HK-2 (cell line): Measurements from ENCODE around the gene XRN1.
"Not testable (repeated sequence)": the region's sequence is repeated elsewhere in the genome, so short reads cannot be mapped to it uniquely, and the experiment has no call there.

Source experiments
- DNase-seq: peaks from one replicate; pipeline ENCODE4 v3.0.0-alpha.2; 2018; ENCODE audit not compliant: unreplicated experiment

Gene XRN1

GRCh38 chr3:142447852-142448823 lies at the start of gene XRN1:
XRN1 (minus strand) TSS chr3:142448037; CDS start chr3:142447944, 93 bp downstream.
- DNase-seq, result peak; percentile 96

- no peak for DNase-seq
These were observed 47.3 kb upstream of the XRN1 start for GRCh38 chr3:142495103-142495502.

GRCh38 chr3:142492184-142492583 lies 44.3 kb upstream of the XRN1 start:
- no peak for DNase-seq

GRCh38 chr3:142489572-142490323 lies 41.9 kb upstream of the XRN1 start:
- DNase-seq, result no peak

DNA sequence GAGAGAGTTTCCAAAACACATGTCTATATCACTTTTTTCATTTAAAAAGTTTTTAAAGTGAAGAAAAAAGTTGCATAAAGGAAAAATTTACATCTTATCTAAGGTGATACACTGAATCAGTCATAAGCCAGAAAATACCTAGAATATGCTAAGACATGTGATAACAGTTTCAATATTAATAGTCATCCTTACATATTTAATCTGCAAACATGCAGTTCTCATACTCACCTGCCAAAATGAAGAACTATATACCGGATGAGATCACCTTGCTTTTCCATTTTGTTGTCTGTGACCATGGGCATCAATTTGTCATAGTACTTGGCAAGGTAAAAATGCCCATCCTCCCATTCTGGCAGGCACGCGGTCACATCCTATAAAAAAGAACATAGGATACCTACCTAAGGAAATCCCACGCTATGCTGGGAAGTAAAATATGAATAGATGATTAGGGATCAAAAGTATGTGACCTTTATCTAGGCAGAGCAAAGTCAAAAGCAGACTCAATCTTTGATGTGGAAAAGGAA lies 37.1 kb upstream of the XRN1 start:
- no peak for DNase-seq

DNA sequence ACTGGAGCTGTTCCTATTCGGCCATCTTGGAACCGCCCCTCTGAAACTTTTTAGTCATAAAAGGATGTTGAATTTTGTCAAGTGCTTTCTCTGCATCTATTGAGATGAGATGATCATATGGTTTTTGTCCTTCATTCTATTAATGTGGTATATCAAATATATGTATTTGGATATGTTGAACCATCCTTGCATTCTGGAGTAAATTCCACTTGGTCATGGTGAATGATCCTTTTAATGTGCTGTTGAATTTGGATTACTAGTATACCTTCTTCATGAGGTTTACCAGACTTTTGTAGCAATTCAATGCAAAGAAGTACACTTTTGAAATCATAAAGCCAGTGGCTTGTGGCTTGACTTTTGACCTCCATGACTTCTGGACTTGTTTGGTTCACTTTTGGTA lies 33.4 kb upstream of the XRN1 start:
- no peak for DNase-seq

DNA sequence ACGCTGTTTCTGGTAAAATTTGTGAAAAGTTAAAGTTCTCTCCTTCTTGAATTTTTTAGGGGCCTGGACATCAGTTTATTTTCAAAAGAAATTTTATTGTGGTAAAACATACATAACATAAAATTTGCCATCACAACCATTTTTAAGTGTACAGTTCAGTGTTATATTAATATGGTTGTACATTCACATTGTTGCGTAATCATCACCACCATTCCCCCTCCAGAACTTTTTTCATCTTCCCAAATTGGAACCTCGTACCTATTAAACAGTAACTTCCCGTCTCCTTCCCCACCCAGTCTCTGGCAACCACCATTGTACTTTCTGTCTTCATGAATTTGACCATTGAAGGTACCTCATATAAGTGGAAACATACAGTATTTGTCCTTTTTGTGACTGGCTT lies 23.0 kb upstream of the XRN1 start:
- DNase-seq, result no peak

- no peak for DNase-seq
These were observed 20.6 kb upstream of the XRN1 start for GRCh38 chr3:142468456-142468855.

GRCh38 chr3:142467768-142468167 lies 19.9 kb upstream of the XRN1 start:
- no peak for DNase-seq

- DNase-seq, result no peak
These were observed 12.9 kb upstream of the XRN1 start for GRCh38 chr3:142460689-142461088.

DNA sequence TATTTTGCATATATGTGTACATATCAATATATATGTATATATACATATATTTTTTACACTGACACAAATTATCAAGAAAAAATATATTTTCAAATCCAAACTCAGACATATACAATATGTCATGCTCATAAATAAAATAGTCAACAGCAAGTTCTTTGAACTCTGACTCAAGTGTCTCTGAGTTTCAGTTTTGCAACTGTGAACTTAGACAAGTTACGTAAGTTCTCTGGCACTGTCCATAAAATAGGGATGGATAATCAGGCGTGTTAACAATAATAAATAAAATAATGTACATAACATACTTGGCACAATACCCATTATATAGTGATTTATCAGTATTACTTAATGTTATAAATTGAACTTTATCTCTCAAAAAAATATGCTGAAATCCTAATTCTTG lies 12.1 kb upstream of the XRN1 start:
- no peak for DNase-seq

- DNase-seq, result no peak
These were observed 11.3 kb upstream of the XRN1 start for GRCh38 chr3:142459096-142459495.

GRCh38 chr3:142450881-142451280 lies 3.0 kb upstream of the XRN1 start:
- no peak for DNase-seq

GRCh38 chr3:142450189-142450588 lies 2.4 kb upstream of the XRN1 start:
- DNase-seq, result no peak

GRCh38 chr3:142447301-142447851 lies 461 bp downstream of the XRN1 start:
- peak; percentile 50 for DNase-seq

DNA sequence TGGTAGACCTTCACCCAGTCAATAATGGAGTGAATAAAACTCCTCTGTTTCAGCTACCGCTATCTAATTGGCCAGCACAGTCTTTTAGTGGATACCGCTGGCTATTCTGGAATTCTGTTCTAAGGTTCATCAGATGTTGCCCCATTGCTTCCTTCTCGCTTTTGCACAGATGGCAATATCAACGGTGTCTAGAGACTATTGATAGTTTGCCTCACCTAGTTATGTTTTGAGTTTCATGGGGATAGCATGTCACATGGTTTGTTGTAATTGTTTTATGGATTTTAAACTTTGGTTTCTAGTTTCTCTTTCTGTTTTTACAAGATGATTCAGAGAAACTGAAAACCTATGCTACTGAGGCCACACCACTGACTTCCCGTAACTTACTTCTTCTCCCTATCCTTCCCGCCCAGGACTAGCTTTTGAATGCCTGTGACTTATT lies 2.0 kb downstream of the XRN1 start:
- DNase-seq, result no peak

GRCh38 chr3:142444343-142444742 lies 3.5 kb downstream of the XRN1 start:
- DNase-seq, result no peak

DNA sequence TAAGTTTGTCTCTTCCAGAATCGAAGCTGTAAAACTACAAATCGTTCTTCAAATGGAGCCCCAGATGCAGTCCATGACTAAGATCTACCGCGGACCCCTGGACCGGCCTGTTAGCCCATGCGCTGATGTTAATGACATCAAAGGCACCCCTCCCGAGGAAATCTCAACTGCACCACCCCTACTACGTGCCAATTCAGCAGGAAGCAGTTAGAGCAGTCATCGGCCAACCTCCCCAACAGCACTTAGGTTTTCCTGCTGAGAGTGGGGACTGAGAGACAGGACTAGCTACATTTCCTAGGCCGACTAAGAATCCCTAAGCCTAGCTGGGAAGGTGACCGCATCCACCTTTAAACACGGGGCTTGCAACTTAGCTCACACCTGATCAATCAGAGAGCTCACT lies 4.8 kb downstream of the XRN1 start:
- DNase-seq, result not testable (repeated sequence)

DNA sequence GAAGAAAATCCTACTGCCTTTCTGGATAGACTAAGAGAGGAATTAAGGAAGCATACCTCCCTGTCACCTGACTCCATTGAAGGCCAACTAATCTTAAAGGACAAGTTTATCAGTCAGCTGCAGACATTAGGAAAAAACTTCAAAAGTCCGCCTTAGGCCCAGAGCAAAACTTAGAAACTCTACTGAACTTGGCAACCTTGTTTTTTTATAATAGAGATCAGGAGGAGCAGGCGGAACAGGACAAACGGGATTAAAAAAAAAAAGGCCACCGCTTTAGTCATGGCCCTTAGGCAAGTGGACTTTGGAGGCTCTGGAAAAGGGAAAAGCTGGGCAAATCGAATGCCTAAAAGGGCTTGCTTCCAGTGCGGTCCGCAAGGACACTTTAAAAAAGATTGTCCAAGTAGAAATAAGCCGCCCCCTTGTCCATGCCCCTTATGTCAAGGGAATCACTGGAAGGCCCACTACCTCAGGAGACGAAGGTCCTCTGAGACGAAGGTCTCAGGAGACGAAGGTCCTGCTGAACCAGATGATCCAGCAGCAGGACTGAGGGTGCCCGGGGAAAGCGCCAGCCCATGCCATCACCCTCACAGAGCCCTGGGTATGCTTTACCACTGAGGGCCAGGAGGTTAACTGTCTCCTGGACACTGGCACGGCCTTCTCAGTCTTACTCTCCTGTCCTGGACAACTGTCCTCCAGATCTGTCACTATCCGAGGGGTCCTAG lies 8.2 kb downstream of the XRN1 start:
- DNase-seq, result not testable (repeated sequence)

GRCh38 chr3:142438096-142438495 lies 9.7 kb downstream of the XRN1 start:
- not testable (repeated sequence) for DNase-seq

DNA sequence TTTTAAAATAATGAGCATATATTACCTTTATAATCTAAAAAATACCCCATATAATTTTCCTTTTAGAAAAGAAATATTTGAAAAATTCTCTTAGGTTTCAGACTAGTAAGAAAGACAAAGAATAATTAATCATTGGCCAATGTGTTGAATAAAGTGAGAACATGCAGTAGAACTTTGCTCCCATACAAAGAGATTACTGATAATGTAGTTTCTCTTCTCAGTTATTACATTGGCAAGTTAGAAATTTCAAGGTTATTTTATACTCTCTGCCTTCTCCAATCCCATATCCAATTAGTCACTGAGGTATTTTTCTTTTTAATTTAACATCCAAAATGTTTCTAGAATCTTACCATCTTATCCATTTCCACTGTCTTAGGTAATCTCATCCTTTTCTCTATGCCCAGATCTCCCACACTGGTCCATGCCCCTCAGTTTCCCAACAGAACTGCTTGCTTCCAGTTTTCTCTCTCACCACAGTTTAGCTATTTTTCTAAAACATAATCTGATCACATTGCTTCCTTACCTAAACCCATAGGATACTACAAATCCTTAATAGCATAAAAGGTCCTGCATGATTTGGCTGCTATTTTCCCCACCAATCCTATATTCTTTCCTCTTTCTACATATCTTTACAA lies 10.8 kb downstream of the XRN1 start:
- no peak for DNase-seq
